Stomach (tissue), 4 donors: ENCODE measurements around the gene RASL10A.

Experiments
- POLR2A ChIP-seq, 4 donors: fragments of 450-650 bp; IDR thresholded peaks; one replicate each; pipeline ENCODE4 v1.6.1; 2016; ENCODE audit warnings: antibody characterized with exemption in 4 of 4, control low read depth in 2 of 4, mild to moderate bottlenecking in 1 of 4, moderate library complexity in 1 of 4
- TF ChIP-seq, protein P1 (sequence below), 7 experiments: fragments of 450-650 bp in 4 of 7; fragments of 200-600 bp in 3 of 7; sonication (generic) in 3 of 7; IDR thresholded peaks; one replicate each; pipeline ENCODE4 v1.5.1; 2016 to 2019; ENCODE audit warnings: antibody characterized with exemption in 7 of 7, control low read depth in 2 of 7, mild to moderate bottlenecking in 1 of 7

- TF ChIP-seq, protein P1, sequence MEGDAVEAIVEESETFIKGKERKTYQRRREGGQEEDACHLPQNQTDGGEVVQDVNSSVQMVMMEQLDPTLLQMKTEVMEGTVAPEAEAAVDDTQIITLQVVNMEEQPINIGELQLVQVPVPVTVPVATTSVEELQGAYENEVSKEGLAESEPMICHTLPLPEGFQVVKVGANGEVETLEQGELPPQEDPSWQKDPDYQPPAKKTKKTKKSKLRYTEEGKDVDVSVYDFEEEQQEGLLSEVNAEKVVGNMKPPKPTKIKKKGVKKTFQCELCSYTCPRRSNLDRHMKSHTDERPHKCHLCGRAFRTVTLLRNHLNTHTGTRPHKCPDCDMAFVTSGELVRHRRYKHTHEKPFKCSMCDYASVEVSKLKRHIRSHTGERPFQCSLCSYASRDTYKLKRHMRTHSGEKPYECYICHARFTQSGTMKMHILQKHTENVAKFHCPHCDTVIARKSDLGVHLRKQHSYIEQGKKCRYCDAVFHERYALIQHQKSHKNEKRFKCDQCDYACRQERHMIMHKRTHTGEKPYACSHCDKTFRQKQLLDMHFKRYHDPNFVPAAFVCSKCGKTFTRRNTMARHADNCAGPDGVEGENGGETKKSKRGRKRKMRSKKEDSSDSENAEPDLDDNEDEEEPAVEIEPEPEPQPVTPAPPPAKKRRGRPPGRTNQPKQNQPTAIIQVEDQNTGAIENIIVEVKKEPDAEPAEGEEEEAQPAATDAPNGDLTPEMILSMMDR (IDR thresholded peaks at IDR 0.05), result no peak
- TF ChIP-seq POLR2A (IDR thresholded peaks at IDR 0.05), result no peak
Observed at GRCh38 chr22:29319072-29319471, 3.6 kb upstream of the RASL10A start.
